Immature natural killer cell (primary cell): ENCODE measurements around the gene TMEM187. TPM values are rescaled to one million over a fixed set of nuclear protein-coding genes. Genes with fewer than 3 reads are reported as not detected.
"Not testable (repeated sequence)": the region's sequence is repeated elsewhere in the genome, so short reads cannot be mapped to it uniquely, and the experiment has no call there.

Experiments used
- DNase-seq, 3 donors: peaks; one replicate each; pipeline ENCODE4 v3.0.0; 2022; ENCODE audit warnings: mixed read lengths in 1 of 3
- H3K27ac Mint-ChIP-seq, 6 donors: one replicate each; pipeline ENCODE4 v1.8.0; 2020; ENCODE audit warnings: mixed read lengths in 6 of 6, mild to moderate bottlenecking in 5 of 6, inconsistent platforms in 4 of 6, moderate library complexity in 3 of 6
- H3K27me3 Mint-ChIP-seq, 3 donors: one replicate each; pipeline ENCODE4 v1.8.0; 2020 to 2021; ENCODE audit warnings: low read depth in 3 of 3, mild to moderate bottlenecking in 3 of 3, mixed read lengths in 3 of 3, moderate library complexity in 3 of 3, inconsistent platforms in 1 of 3
- H3K36me3 Mint-ChIP-seq, 3 donors: one replicate each; pipeline ENCODE4 v1.8.0; 2020; ENCODE audit warnings: mixed read lengths in 3 of 3, inconsistent platforms in 2 of 3, mild to moderate bottlenecking in 2 of 3
- H3K4me1 Mint-ChIP-seq, 2 donors: one replicate each; pipeline ENCODE4 v1.8.0; 2020; ENCODE audit warnings: inconsistent platforms in 2 of 2, mild to moderate bottlenecking in 2 of 2, mixed read lengths in 2 of 2, moderate library complexity in 1 of 2
- H3K4me3 Mint-ChIP-seq, 5 donors: one replicate each; pipeline ENCODE4 v1.8.0; 2020; ENCODE audit warnings: mild to moderate bottlenecking in 5 of 5, mixed read lengths in 5 of 5, inconsistent platforms in 3 of 5, moderate library complexity in 3 of 5
- H3K9me3 Mint-ChIP-seq, 6 donors: one replicate each; pipeline ENCODE4 v1.8.0; 2020; ENCODE audit warnings: mild to moderate bottlenecking in 6 of 6, mixed read lengths in 6 of 6, inconsistent platforms in 4 of 6, moderate library complexity in 3 of 6
- polyA plus RNA-seq, 3 donors: library from polyadenylated mRNA; unstranded; fragments of 300-500 nt; fragmentation: Illumina TruSeq; gene quantifications; one replicate each; pipeline ENCODE4 v1.2.3, GENCODE V29; 2021

TMEM187 gene
- polyA plus RNA-seq, 3 donors from 2014 or later: 4.1 to 17.5 (median 5.2) TPM

- H3K9me3 Mint-ChIP-seq: peaks cover 0 to 2% (median 0%) of the 10 kb centered on the region in 6 donors
- peaks cover 15 to 22% (median 21%) of the 10 kb centered on the region in 3 donors for H3K27me3 Mint-ChIP-seq
- H3K27ac Mint-ChIP-seq: peak overlapping the region; percentile 91 to 98 (median 96)
- H3K36me3 Mint-ChIP-seq: no peaks in the 10 kb centered on the region
- DNase-seq: no peak
- H3K4me3 Mint-ChIP-seq: peak overlapping the region; percentile 87 to 92 (median 90)
- peaks cover 29 to 43% of the 10 kb centered on the region in 2 donors for H3K4me1 Mint-ChIP-seq
Observed at GRCh38 chrX:153973127-153974002, 811 bp downstream of the TMEM187 start.

- no peak for DNase-seq
- H3K4me3 Mint-ChIP-seq: peak overlapping the region in 3 of 5 donors; percentile 21 to 87 (median 40)
- H3K4me1 Mint-ChIP-seq: peaks cover 22 to 35% of the 10 kb centered on the region in 2 donors
- no peaks in the 10 kb centered on the region for H3K36me3 Mint-ChIP-seq
- peaks cover 15 to 22% (median 18%) of the 10 kb centered on the region in 3 donors for H3K27me3 Mint-ChIP-seq
- peaks cover 0 to 2% (median 0%) of the 10 kb centered on the region in 6 donors for H3K9me3 Mint-ChIP-seq
- H3K27ac Mint-ChIP-seq: peak overlapping the region in 5 of 6 donors; percentile 60 to 98 (median 95)
Observed at GRCh38 chrX:153974003-153974725, 1.6 kb downstream of the TMEM187 start.

GRCh38 chrX:153974726-153975286 lies 2.3 kb downstream of the TMEM187 start:
- peak overlapping the region in 5 of 6 donors; percentile 14 to 98 (median 82) for H3K27ac Mint-ChIP-seq
- peaks cover 15 to 22% (median 18%) of the 10 kb centered on the region in 3 donors for H3K27me3 Mint-ChIP-seq
- H3K9me3 Mint-ChIP-seq: peaks cover 0 to 2% (median 0%) of the 10 kb centered on the region in 6 donors
- H3K4me3 Mint-ChIP-seq: no peak overlapping the region
- H3K4me1 Mint-ChIP-seq: peaks cover 17 to 29% of the 10 kb centered on the region in 2 donors
- no peak for DNase-seq
- H3K36me3 Mint-ChIP-seq: no peaks in the 10 kb centered on the region

DNA sequence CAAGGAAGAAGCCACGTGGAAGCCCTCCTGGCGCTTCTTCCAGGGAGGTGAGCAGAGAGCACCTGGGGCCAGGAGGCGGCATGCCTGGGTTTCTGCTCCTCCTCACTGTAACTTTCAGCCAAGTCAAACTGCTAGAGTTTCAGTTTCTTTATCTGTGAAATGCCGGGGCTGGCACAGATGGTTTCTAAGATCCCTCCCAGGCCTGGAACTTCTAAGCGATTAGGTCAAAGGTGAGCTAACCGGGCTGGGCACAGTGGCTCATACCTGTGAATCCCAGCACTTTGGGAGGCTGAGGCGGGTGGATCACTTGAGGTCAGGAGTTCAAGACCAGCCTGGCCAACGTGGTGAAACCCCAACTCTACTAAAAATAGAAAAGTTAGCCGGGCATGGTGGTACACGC lies 7.8 kb downstream of the TMEM187 start:
- H3K27me3 Mint-ChIP-seq: peaks cover 0 to 12% (median 3%) of the 10 kb centered on the region in 3 donors
- peaks cover 36 to 44% of the 10 kb centered on the region in 2 donors for H3K4me1 Mint-ChIP-seq
- not testable (repeated sequence) for H3K9me3 Mint-ChIP-seq, H3K36me3 Mint-ChIP-seq, DNase-seq
- H3K27ac Mint-ChIP-seq: peak overlapping the region; percentile 82 to 94 (median 92)
- peak overlapping the region; percentile 61 to 74 (median 66) for H3K4me3 Mint-ChIP-seq

GRCh38 chrX:153981231-153981630 lies 8.7 kb downstream of the TMEM187 start:
- peak overlapping the region; percentile 82 to 94 (median 92) for H3K27ac Mint-ChIP-seq
- H3K4me3 Mint-ChIP-seq: peak overlapping the region; percentile 37 to 82 (median 63)
- peaks cover 31 to 46% of the 10 kb centered on the region in 2 donors for H3K4me1 Mint-ChIP-seq
- H3K27me3 Mint-ChIP-seq: peaks cover 0 to 12% (median 3%) of the 10 kb centered on the region in 3 donors
- H3K36me3 Mint-ChIP-seq: no peaks in the 10 kb centered on the region
- no peaks in the 10 kb centered on the region for H3K9me3 Mint-ChIP-seq
- no peak for DNase-seq

GRCh38 chrX:153981771-153982533 lies 9.4 kb downstream of the TMEM187 start:
- peaks cover 0 to 12% (median 3%) of the 10 kb centered on the region in 3 donors for H3K27me3 Mint-ChIP-seq
- no peaks in the 10 kb centered on the region for H3K36me3 Mint-ChIP-seq
- DNase-seq: peak in 2 of 3 donors; percentile 34 to 39
- H3K27ac Mint-ChIP-seq: peak overlapping the region; percentile 82 to 94 (median 92)
- no peaks in the 10 kb centered on the region for H3K9me3 Mint-ChIP-seq
- peak overlapping the region; percentile 37 to 82 (median 63) for H3K4me3 Mint-ChIP-seq
- H3K4me1 Mint-ChIP-seq: peaks cover 31 to 46% of the 10 kb centered on the region in 2 donors

GRCh38 chrX:153983321-153983801 lies 10.8 kb downstream of the TMEM187 start:
- DNase-seq: no peak
- H3K36me3 Mint-ChIP-seq: no peaks in the 10 kb centered on the region
- H3K27me3 Mint-ChIP-seq: peaks cover 0 to 17% (median 3%) of the 10 kb centered on the region in 3 donors
- H3K27ac Mint-ChIP-seq: peak overlapping the region in 5 of 6 donors; percentile 58 to 93 (median 83)
- H3K9me3 Mint-ChIP-seq: no peaks in the 10 kb centered on the region
- H3K4me3 Mint-ChIP-seq: peak overlapping the region in 3 of 5 donors; percentile 30 to 57 (median 42)
- H3K4me1 Mint-ChIP-seq: peaks cover 31 to 47% of the 10 kb centered on the region in 2 donors

DNA sequence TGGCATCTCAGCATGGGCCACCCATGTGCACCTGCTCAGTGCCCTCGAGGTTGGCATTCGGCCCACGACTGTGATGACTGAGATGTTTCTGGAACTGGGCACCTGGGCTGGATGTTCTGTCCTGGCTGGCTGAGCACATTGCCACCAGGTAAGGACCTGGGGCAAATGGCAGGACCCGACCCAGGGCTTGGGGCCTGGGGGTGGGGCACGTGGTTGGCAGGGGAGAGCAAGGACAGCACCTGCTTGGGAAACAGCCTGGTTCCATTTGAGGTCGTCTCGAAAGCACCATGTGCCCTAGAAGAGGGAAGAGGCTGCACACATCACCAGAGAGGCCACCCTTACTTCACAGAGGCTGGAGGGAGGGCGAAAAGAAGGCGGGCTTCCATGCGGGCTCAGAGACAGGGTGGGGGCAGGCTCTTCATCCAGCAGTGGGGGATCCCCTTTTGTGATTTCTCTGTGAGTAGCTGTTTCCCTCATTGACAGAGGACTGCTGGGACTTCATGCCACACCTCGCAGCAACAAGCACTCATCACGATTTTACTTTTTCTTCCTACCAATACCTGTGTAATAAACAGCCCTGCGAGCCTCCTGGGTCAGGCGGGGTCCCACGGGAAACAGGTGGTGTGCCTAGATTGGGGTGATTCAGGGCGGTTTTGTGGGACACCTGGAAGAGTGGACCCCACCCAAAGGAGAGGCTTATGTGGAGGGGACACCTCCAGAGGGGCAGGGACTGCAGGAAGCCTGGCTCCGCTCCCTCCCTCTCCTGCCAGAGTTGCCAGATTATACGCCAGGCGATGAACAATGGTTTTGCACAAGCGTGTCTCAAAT lies 12.0 kb downstream of the TMEM187 start:
- H3K9me3 Mint-ChIP-seq: no peaks in the 10 kb centered on the region
- H3K4me1 Mint-ChIP-seq: peaks cover 31 to 49% of the 10 kb centered on the region in 2 donors
- H3K36me3 Mint-ChIP-seq: no peaks in the 10 kb centered on the region

DNA sequence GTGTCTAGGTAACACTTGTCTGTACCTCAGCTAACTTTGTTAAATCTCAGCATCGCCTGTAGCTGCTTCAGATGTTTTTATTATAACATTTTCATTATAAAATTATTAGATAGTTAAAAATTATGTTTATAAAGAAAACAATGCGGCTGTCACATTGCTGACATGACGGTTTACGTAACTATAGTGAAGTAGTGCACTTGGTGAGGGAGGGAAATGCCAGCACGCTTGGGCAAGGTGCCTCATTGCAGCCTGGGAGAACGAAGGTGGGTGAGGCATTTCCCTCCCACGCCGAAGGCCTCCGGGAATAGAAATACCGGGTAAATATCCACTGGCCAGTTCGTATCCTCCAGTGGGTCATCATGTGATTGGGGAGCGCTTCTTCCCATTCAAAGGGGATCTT lies 15.9 kb downstream of the TMEM187 start:
- Mint-ChIP-seq H3K27ac (no peak overlapping the region), H3K9me3 (no peaks in the 10 kb centered on the region), H3K4me3 (no peak overlapping the region), H3K36me3 (no peaks in the 10 kb centered on the region), H3K27me3 (peaks cover 2 to 16% (median 3%) of the 10 kb centered on the region in 3 donors), H3K4me1 (peaks cover 8 to 25% of the 10 kb centered on the region in 2 donors)
- DNase-seq: no peak

More for the DNA sequence above, 12.0 kb downstream of the TMEM187 start:
- peaks cover 1 to 20% (median 3%) of the 10 kb centered on the region in 3 donors for H3K27me3 Mint-ChIP-seq
- H3K27ac Mint-ChIP-seq: peak overlapping the region; percentile 49 to 84 (median 64)
- peak overlapping the region in 4 of 5 donors; percentile 44 to 71 (median 61) for H3K4me3 Mint-ChIP-seq
- no peak for DNase-seq

DNA sequence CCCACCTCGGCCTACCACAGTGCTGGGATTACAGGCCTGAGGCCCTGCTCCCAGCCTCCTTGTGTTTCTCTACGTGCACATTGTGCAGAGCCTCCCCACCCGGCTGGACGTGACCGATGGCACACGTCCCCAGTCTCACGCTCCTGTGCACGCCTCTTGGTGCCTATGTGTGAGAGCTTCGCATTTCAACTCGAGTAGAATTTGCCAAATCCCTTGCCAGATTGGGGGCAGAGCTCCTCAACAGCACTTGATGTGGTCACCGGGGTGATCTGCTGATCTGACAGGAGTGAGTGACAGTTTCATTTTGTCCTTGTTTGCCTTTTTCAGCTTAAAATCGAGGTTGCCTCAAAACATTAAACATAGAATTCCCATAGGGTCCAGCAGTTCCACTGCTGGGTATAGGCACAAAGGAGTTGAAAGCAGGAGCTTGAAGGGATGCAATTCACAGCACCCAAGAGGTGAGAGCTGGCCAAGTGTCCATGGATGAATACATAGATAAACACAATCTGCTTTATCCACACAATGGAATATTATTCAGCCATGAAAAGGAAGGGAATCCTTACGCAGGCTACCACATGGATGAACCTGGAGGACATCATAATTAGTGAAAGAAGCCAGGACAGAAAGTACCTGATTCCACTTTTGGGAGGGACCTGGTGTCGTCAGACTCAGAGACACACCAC lies 17.6 kb downstream of the TMEM187 start:
- peak overlapping the region in 3 of 6 donors; percentile 28 to 73 (median 48) for H3K27ac Mint-ChIP-seq
- no peaks in the 10 kb centered on the region for H3K9me3 Mint-ChIP-seq
- no peak for DNase-seq
- peaks cover 2 to 12% (median 3%) of the 10 kb centered on the region in 3 donors for H3K27me3 Mint-ChIP-seq
- H3K4me1 Mint-ChIP-seq: peaks cover 6 to 16% of the 10 kb centered on the region in 2 donors
- peak overlapping the region in 1 of 5 donors; percentile 44 for H3K4me3 Mint-ChIP-seq
- H3K36me3 Mint-ChIP-seq: no peaks in the 10 kb centered on the region

GRCh38 chrX:153991013-153991580 lies 18.5 kb downstream of the TMEM187 start:
- no peak for DNase-seq
- Mint-ChIP-seq H3K36me3 (no peaks in the 10 kb centered on the region), H3K4me3 (no peak overlapping the region), H3K27ac (no peak overlapping the region), H3K27me3 (peaks cover 2 to 12% (median 3%) of the 10 kb centered on the region in 3 donors), H3K9me3 (no peaks in the 10 kb centered on the region), H3K4me1 (peaks cover 6 to 11% of the 10 kb centered on the region in 2 donors)
